GM19351 (cell line): Measurements from ENCODE around the gene DDX1.
A peak's percentile ranks its signal among the peaks of the same experiment; 100 is the strongest.

Source experiments
- ATAC-seq: cut with Tn5 transposase; IDR thresholded peaks from one replicate; pipeline ENCODE4 v1.9.1; 2021; ENCODE audit warnings: mild to moderate bottlenecking, moderate library complexity; ENCODE audit not compliant: unreplicated experiment

Gene DDX1

GRCh38 chr2:15561574-15562344 is 29.9 kb upstream of the DDX1 start:
- ATAC-seq: peak; percentile 13

GRCh38 chr2:15562354-15563031 is 29.2 kb upstream of the DDX1 start:
- no peak for ATAC-seq

GRCh38 chr2:15563227-15564100 is 28.2 kb upstream of the DDX1 start:
- no peak for ATAC-seq

- no peak for ATAC-seq
Measured at GRCh38 chr2:15565392-15565791, 26.3 kb upstream of the DDX1 start.

GRCh38 chr2:15565994-15566671 is 25.5 kb upstream of the DDX1 start:
- no peak for ATAC-seq

GRCh38 chr2:15566912-15567311 is 24.8 kb upstream of the DDX1 start:
- ATAC-seq: no peak

- ATAC-seq: no peak
Measured at GRCh38 chr2:15568874-15569273, 22.8 kb upstream of the DDX1 start.

- no peak for ATAC-seq
Measured at GRCh38 chr2:15570104-15570503, 21.6 kb upstream of the DDX1 start.

- ATAC-seq: no peak
Measured at GRCh38 chr2:15571729-15572128, 19.9 kb upstream of the DDX1 start.

GRCh38 chr2:15577071-15577735 is 14.5 kb upstream of the DDX1 start:
- ATAC-seq: peak; percentile 95

- ATAC-seq: no peak
Measured at GRCh38 chr2:15579641-15580040, 12.0 kb upstream of the DDX1 start.

GRCh38 chr2:15580451-15580850 is 11.2 kb upstream of the DDX1 start:
- ATAC-seq: no peak

- no peak for ATAC-seq
Measured at GRCh38 chr2:15582710-15583357, 8.8 kb upstream of the DDX1 start.

GRCh38 chr2:15583826-15584225 is 7.8 kb upstream of the DDX1 start:
- no peak for ATAC-seq

GRCh38 chr2:15584316-15584715 is 7.4 kb upstream of the DDX1 start:
- no peak for ATAC-seq

- no peak for ATAC-seq
Measured at GRCh38 chr2:15584767-15585469, 6.8 kb upstream of the DDX1 start.

GRCh38 chr2:15588329-15588919 is 3.2 kb upstream of the DDX1 start:
- no peak for ATAC-seq

- no peak for ATAC-seq
Measured at GRCh38 chr2:15591373-15591691, 336 bp upstream of the DDX1 start.

GRCh38 chr2:15593327-15593705 is 1.6 kb downstream of the DDX1 start:
- ATAC-seq: no peak
